H1 (cell line): ENCODE measurements around the gene HORMAD2. TPM values are rescaled to one million over a fixed set of nuclear protein-coding genes. Genes with fewer than 3 reads are reported as not detected.

Source experiments
- CTCF ChIA-PET: fragments of 300-600 bp; sonication (Branson Sonifier 250); formaldehyde crosslinking; loops from one replicate; lab custom pipeline; 2021; ENCODE audit not compliant: partially characterized antibody; lab: Charles Lee
- POLR2A ChIA-PET: fragments of 300-600 bp; sonication (Branson Sonifier 250); formaldehyde crosslinking; loops from one replicate; lab custom pipeline; 2021; ENCODE audit warnings: inconsistent platforms; ENCODE audit not compliant: partially characterized antibody; lab: Charles Lee
- DNase-seq, 2 experiments: peaks; one replicate each; pipeline versions ENCODE4 v3.0.0 to v3.0.0-alpha.2; 2010 to 2022; ENCODE audit warnings: low spot score in 2 of 2, low read depth in 1 of 2, mixed read lengths in 1 of 2
- FAIRE-seq: peaks from 2 replicates; lab custom pipeline; 2011; peaks lifted over from hg19 to GRCh38; lab: Jason Lieb, UNC
- H2AFZ ChIP-seq: 2 replicates; pipeline ENCODE4 v1.8.1; 2012; ENCODE audit warnings: low read length, inconsistent platforms
- H2AK5ac ChIP-seq: 2 replicates; pipeline ENCODE4 v1.6.1; 2013; ENCODE audit warnings: low read depth, low read length
- H2BK120ac ChIP-seq: replicated peaks from 2 replicates; pipeline ENCODE3; 2013; ENCODE audit warnings: low read depth, low read length, inconsistent platforms
- H2BK12ac ChIP-seq: 2 replicates; pipeline ENCODE4 v1.6.1; 2013; ENCODE audit warnings: low read depth, low read length
- H2BK15ac ChIP-seq: 2 replicates; pipeline ENCODE4 v1.6.1; 2013; ENCODE audit warnings: low read length
- H2BK20ac ChIP-seq: 2 replicates; pipeline ENCODE4 v1.6.1; 2013; ENCODE audit warnings: low read length
- H2BK5ac ChIP-seq: 2 replicates; pipeline ENCODE4 v1.6.1; 2013; ENCODE audit warnings: low read depth, low read length
- H3K14ac ChIP-seq: 2 replicates; pipeline ENCODE4 v1.6.1; 2013; ENCODE audit warnings: inconsistent platforms; ENCODE audit not compliant: insufficient read length
- H3K18ac ChIP-seq: 2 replicates; pipeline ENCODE4 v1.6.1; 2013; ENCODE audit warnings: low read length; ENCODE audit errors: extremely low read depth
- H3K23ac ChIP-seq: 2 replicates; pipeline ENCODE4 v1.6.1; 2013; ENCODE audit warnings: inconsistent platforms; ENCODE audit not compliant: insufficient read length
- H3K23me2 ChIP-seq: 2 replicates; pipeline ENCODE4 v1.6.1; 2013; ENCODE audit warnings: low read depth, low read length
- H3K27ac ChIP-seq: 2 replicates; pipeline ENCODE4 v1.6.1; 2011; ENCODE audit warnings: low read depth, low read length, inconsistent platforms
- H3K27me3 ChIP-seq, 4 experiments: replicated peaks in 1 of 4; 1 replicate in 1 of 4; 2 replicates in 3 of 4; pipeline versions ENCODE4 v1.6.1 to v1.8.1; 2011 to 2013; ENCODE audit warnings: low read length in 3 of 4, mild to moderate bottlenecking in 3 of 4, inconsistent platforms in 2 of 4, mixed read lengths in 2 of 4, moderate library complexity in 1 of 4; ENCODE audit not compliant: control insufficient read depth in 3 of 4, insufficient read depth in 3 of 4; ENCODE audit errors: extremely low read depth in 1 of 4
- H3K36me3 ChIP-seq, 4 experiments: 2 replicates each; pipeline versions ENCODE4 v1.6.1 to v1.8.1; 2011 to 2013; ENCODE audit warnings: mild to moderate bottlenecking in 4 of 4, low read length in 3 of 4, moderate library complexity in 2 of 4, control low read depth in 1 of 4, inconsistent platforms in 1 of 4; ENCODE audit not compliant: insufficient read depth in 4 of 4, control insufficient read depth in 2 of 4
- H3K4ac ChIP-seq: replicated peaks from 2 replicates; pipeline ENCODE3; 2013; ENCODE audit warnings: low read length, low read depth, mixed read lengths, inconsistent platforms; ENCODE audit not compliant: insufficient read length
- H3K4me1 ChIP-seq, 4 experiments: replicated peaks in 1 of 4; 1 replicate in 1 of 4; 2 replicates in 3 of 4; pipeline versions ENCODE4 v1.6.1 to v1.8.1; 2011 to 2013; ENCODE audit warnings: low read length in 3 of 4, inconsistent platforms in 2 of 4, mixed read lengths in 1 of 4; ENCODE audit not compliant: insufficient read depth in 4 of 4, control insufficient read depth in 3 of 4
- H3K4me2 ChIP-seq, 2 experiments: 2 replicates each; pipeline versions ENCODE4 v1.6.1 to v1.8.1; 2011 to 2013; ENCODE audit warnings: low read depth in 2 of 2, low read length in 2 of 2, control low read depth in 1 of 2, inconsistent platforms in 1 of 2, mild to moderate bottlenecking in 1 of 2; ENCODE audit not compliant: insufficient read depth in 1 of 2
- H3K4me3 ChIP-seq, 4 experiments: fragments of 200-600, 300-600 bp in 1 of 4; sonication (generic), shearing (Covaris generic), sonication (Bioruptor Twin) in 1 of 4; 2 replicates each; pipeline versions ENCODE4 v1.5.1 to v1.8.1; 2011 to 2016; ENCODE audit warnings: low read length in 4 of 4, low read depth in 3 of 4, control low read depth in 2 of 4, inconsistent platforms in 2 of 4, mild to moderate bottlenecking in 2 of 4, mixed read lengths in 1 of 4, moderate library complexity in 1 of 4; ENCODE audit not compliant: insufficient read depth in 2 of 4; ENCODE audit errors: extremely low read depth in 1 of 4
- H3K56ac ChIP-seq: replicated peaks from 2 replicates; pipeline ENCODE3; 2013; ENCODE audit warnings: low read depth, mild to moderate bottlenecking, mixed read lengths, low read length, inconsistent platforms; ENCODE audit not compliant: insufficient read length
- H3K79me1 ChIP-seq: 2 replicates; pipeline ENCODE4 v1.6.1; 2013; ENCODE audit warnings: low read depth, low read length, control low read depth
- H3K79me2 ChIP-seq, 2 experiments: 2 replicates each; pipeline versions ENCODE4 v1.6.1 to v1.8.1; 2012 to 2013; ENCODE audit warnings: low read length in 2 of 2, mild to moderate bottlenecking in 2 of 2, inconsistent platforms in 1 of 2; ENCODE audit not compliant: insufficient read depth in 2 of 2, control insufficient read depth in 1 of 2
- H3K9ac ChIP-seq, 4 experiments: replicated peaks in 1 of 4; 1 replicate in 1 of 4; 2 replicates in 3 of 4; pipeline versions ENCODE4 v1.6.1 to v1.8.1; 2011 to 2013; ENCODE audit warnings: low read depth in 3 of 4, low read length in 3 of 4, control low read depth in 2 of 4, mild to moderate bottlenecking in 2 of 4, moderate library complexity in 2 of 4, inconsistent platforms in 1 of 4; ENCODE audit errors: extremely low read depth in 1 of 4
- H3K9me3 ChIP-seq, 2 experiments: 2 replicates each; pipeline versions ENCODE4 v1.6.1 to v1.8.1; 2012 to 2013; ENCODE audit warnings: mild to moderate bottlenecking in 2 of 2, moderate library complexity in 2 of 2, control low read depth in 1 of 2, inconsistent platforms in 1 of 2, low read depth in 1 of 2, low read length in 1 of 2, mixed read lengths in 1 of 2; ENCODE audit not compliant: insufficient read depth in 2 of 2
- H4K20me1 ChIP-seq, 2 experiments: replicated peaks in 1 of 2; 2 replicates each; pipeline versions ENCODE3 to v1.8.1; 2011 to 2013; ENCODE audit warnings: inconsistent platforms in 2 of 2, low read length in 2 of 2, mild to moderate bottlenecking in 1 of 2; ENCODE audit not compliant: insufficient read depth in 2 of 2, control insufficient read depth in 1 of 2
- H4K5ac ChIP-seq: 2 replicates; pipeline ENCODE4 v1.6.1; 2013; ENCODE audit warnings: low read length, low read depth, mixed read lengths, inconsistent platforms; ENCODE audit not compliant: insufficient read length
- H4K8ac ChIP-seq: 2 replicates; pipeline ENCODE4 v1.8.0; 2013; ENCODE audit warnings: mild to moderate bottlenecking, moderate library complexity, low read length, inconsistent platforms; ENCODE audit not compliant: insufficient read depth; ENCODE audit errors: extremely low read depth
- H4K91ac ChIP-seq: replicated peaks from 2 replicates; pipeline ENCODE3; 2013; ENCODE audit warnings: low read length, mixed read lengths, inconsistent platforms; ENCODE audit not compliant: insufficient read length
- WGBS, 2 experiments: shearing (Covaris generic) in 1 of 2; methylation state at CpG; one replicate each; pipeline versions ENCODE4 v1.1.6 to v1.1.7; 2013 to 2015; ENCODE audit warnings: low lambda C conversion rate in 2 of 2, mixed read lengths in 2 of 2, inconsistent platforms in 1 of 2, low coverage in 1 of 2, missing lambda C conversion rate in 1 of 2; ENCODE audit not compliant: insufficient replicate concordance in 2 of 2, insufficient coverage in 1 of 2, insufficient read length in 1 of 2; ENCODE audit errors: extremely low coverage in 1 of 2, missing lambda C conversion rate in 1 of 2; 5-methylcytosine and 5-hydroxymethylcytosine counted together
- polyA plus RNA-seq, 7 experiments: library from polyadenylated mRNA; depleted of rRNA in 3 of 7; stranded (reverse) in 5 of 7; unstranded in 2 of 7; fragments of >200 nt in 5 of 7; fragments of 200-250 nt in 2 of 7; gene quantifications; 1 replicate in 5 of 7; 2 replicates in 1 of 7; 4 replicates in 1 of 7; pipeline versions ENCODE4 v1.2.1 to v1.2.3, GENCODE V29; 2011 to 2013; ENCODE audit warnings: missing spikeins in 2 of 7, mixed read lengths in 2 of 7
- total RNA-seq: library from RNA; stranded (reverse); fragmentation: NEBNext Ultra II Directional; extraction: Animal tissue kit (Norgen Biotek cat#: 25700); gene quantifications from 2 replicates; pipeline ENCODE4 v1.2.1, GENCODE V29; 2021

The HORMAD2 gene
- total and polyA plus RNA-seq, 2 of the 8 experiments (the other 6 are each of a cell fraction or from before 2014, with no cell fraction given): 0.03 TPM; not detected in 1

GRCh38 chr22:30128511-30128910, 48.2 kb downstream of the HORMAD2 start:
- WGBS, 2 experiments: 82% methylated on average over 2 of the region's 2 CpGs; no CpG with 5 or more reads in 1 of the 2 experiments
- no peak for DNase-seq
- Histone ChIP-seq H3K27me3 (no peaks in the 10 kb centered on the region), H2BK5ac (no peak overlapping the region), H4K8ac (no peak overlapping the region), H3K14ac (no peak overlapping the region), H4K91ac (no peak overlapping the region), H3K23me2 (no peaks in the 10 kb centered on the region), H2BK15ac (no peak overlapping the region), H4K20me1 (no peaks in the 10 kb centered on the region), H3K18ac (no peak overlapping the region), H3K27ac (no peak overlapping the region), H4K5ac (no peak overlapping the region), H3K9me3 (no peaks in the 10 kb centered on the region), H3K79me1 (no peaks in the 10 kb centered on the region), H3K23ac (no peak overlapping the region), H3K4me1 (no peaks in the 10 kb centered on the region), H3K4ac (no peak overlapping the region), H2AK5ac (no peak overlapping the region), H2BK20ac (no peak overlapping the region), H3K36me3 (no peaks in the 10 kb centered on the region), H3K56ac (no peak overlapping the region), H3K4me2 (no peak overlapping the region), H2BK120ac (no peak overlapping the region), H2BK12ac (no peak overlapping the region), H2AFZ (no peak overlapping the region), H3K4me3 (no peak overlapping the region), H3K79me2 (no peaks in the 10 kb centered on the region), H3K9ac (no peak overlapping the region)
- FAIRE-seq: no peak
- ChIA-PET CTCF (interaction anchor here (1.2 kb wide), 1 partner anchor 9 kb away, joined by 4 read pairs; no protein-coding TSS in a partner anchor), POLR2A (interaction anchor here (0.5 kb wide), 1 partner anchor 68 kb away, joined by 3 read pairs; no protein-coding TSS in a partner anchor)
